ENCODE results near the gene ZNF362.

Gene ZNF362

GRCh38 chr1:33268927-33269610 lies 12.8 kb downstream of the ZNF362 start:
- no peak for DNase-seq (ENCODE audit: low read depth in 2 of 2)

GRCh38 chr1:33269621-33270020 lies 13.3 kb downstream of the ZNF362 start:
- DNase-seq (ENCODE audit: low read depth in 2 of 2) = no peak

- DNase-seq (ENCODE audit: low read depth in 2 of 2) = no peak
Measured at GRCh38 chr1:33270379-33270778, 14.1 kb downstream of the ZNF362 start.

DNA sequence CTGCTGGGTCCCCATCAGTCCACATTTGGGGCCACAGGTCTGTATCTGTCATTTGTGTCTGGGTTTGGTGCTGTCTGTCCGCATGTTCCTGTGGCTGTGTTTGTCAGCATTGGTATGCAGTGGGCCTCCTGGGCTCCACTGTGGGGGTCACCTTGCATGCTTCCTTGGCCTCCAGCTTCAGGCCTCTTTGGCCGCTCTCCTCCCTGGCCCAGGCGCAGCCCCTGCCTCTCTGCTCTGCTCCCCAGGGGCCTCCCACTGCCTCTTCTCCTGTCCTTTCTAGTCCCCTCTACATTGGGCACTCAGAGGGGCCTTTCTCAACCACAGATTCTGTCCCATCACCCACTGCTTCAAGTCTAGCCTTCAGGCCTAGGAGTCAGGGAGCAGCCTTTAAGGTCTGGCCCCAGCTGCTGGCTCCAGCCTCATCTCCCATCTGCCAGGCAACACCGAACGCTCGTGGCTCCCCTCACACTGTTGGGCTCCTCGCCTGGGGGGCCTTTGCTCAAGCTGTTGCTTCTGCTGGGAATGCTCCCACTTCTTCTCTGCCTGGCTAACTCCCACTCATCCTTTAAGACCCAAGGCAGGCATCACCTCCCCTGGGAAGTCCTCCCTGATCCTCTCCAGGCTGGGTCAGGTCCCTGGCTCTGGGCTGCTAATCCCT lies 14.6 kb downstream of the ZNF362 start:
- no peak for DNase-seq (ENCODE audit: low read depth in 2 of 2)

- DNase-seq (ENCODE audit: low read depth in 2 of 2) = no peak
Measured at GRCh38 chr1:33271666-33272505, 15.6 kb downstream of the ZNF362 start.

- no peak for DNase-seq (ENCODE audit: low read depth in 2 of 2)
Measured at GRCh38 chr1:33272509-33272908, 16.2 kb downstream of the ZNF362 start.

- no peak for DNase-seq (ENCODE audit: low read depth in 2 of 2)
Measured at GRCh38 chr1:33272930-33273329, 16.6 kb downstream of the ZNF362 start.

DNA sequence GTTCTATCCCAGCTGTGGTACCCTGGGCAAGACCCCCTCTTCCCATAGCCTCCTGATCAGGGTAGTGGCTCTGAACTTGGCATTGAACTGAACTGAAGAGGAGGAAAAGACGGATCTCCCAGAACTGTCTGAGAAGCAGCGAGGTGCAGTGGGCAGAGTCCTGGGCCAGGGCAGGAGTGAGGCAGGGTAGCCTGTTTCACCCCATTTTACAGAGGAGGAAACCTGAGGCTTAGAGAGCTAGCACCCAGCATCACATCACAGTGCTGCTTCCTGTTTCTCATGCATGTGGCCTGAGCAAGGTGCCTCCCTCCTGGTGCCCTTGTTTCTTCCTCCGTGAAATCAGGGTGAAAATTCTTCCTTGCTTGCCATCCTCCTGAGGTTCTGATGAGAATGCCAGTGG lies 17.1 kb downstream of the ZNF362 start:
- DNase-seq (ENCODE audit: low read depth in 2 of 2) = no peak

DNA sequence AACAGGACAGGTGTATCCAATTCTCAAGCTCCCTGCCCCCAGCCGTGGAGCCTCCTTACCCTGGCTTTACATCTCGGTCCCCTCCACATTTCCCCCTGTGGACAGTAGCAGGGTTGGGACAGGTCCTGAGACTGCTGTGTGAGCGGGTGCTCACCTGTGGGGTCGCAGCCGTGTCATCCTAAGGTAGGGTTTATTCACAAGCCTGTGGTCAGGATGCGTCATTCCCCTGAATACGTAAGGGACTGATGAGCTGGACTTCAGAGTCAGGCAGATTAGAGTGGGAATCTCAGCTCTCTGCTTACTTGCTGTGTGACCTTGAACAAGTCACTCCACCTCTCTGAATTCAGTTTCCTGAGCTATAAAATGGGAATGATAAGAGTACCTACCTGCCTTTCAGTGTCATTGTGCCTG lies 17.7 kb downstream of the ZNF362 start:
- DNase-seq (ENCODE audit: low read depth in 2 of 2) = no peak

DNA sequence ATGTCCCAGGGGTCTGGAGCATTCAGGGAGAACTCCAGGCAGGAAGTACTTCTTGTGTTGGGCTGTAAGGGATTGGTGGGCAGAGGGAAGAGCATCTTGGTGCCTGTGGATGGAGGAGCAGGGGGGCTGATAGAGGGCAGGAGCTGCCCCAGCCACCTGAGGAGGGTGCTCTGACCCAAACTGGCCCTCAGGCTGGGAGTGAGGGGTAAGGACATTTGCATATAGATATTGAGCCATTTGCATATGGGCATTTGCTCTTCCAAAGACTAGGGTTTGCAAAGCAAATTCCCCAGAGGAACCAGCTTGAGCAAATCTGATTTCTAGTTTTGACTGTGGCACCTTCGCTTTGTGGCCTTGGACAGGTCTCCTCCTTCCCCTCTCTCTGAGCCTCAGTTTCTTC lies 18.2 kb downstream of the ZNF362 start:
- DNase-seq (ENCODE audit: low read depth in 2 of 2) = no peak

GRCh38 chr1:33275195-33275594 lies 18.9 kb downstream of the ZNF362 start:
- no peak for DNase-seq (ENCODE audit: low read depth in 2 of 2)

- no peak for DNase-seq (ENCODE audit: low read depth in 2 of 2)
Measured at GRCh38 chr1:33275706-33276572, 19.6 kb downstream of the ZNF362 start.

- no peak for DNase-seq (ENCODE audit: low read depth in 2 of 2)
Measured at GRCh38 chr1:33276573-33277298, 20.4 kb downstream of the ZNF362 start.

- no peak for DNase-seq (ENCODE audit: low read depth in 2 of 2)
Measured at GRCh38 chr1:33277488-33278084, 21.3 kb downstream of the ZNF362 start.

- DNase-seq (ENCODE audit: low read depth in 2 of 2) = no peak
Measured at GRCh38 chr1:33280091-33280661, 23.9 kb downstream of the ZNF362 start.

DNA sequence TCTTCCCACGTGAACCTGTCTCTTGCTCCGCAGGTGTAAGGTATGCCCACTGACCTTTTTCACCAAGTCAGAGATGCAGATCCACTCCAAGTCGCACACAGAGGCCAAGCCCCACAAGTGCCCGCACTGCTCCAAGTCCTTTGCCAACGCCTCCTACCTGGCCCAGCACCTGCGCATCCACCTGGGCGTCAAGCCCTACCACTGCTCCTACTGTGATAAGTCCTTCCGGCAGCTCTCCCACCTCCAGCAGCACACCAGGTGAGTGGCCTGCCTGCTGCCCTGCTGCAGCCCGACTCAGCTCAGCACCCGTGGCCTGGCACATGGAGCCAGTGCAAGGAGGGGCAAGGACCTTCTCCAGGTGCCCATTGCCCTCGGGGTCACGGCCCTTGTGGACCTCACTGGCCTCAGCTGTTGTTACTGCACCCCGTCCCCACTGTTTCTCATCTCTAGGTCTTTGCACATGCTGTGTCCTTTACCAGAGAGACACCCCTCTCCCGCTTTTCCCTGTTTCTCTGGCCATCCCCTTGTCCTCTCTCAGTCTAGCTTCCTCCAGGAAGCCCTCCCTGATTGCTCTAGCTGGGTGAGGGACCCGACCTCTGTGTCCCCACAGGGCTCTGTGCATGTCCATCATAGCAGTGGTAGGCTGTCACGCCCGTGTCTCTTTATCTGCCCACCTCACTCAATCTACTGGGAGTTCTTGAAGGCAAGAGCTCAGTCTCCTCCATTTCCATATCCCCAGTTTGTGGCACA lies 25.4 kb downstream of the ZNF362 start:
- DNase-seq (ENCODE audit: low read depth in 2 of 2) = no peak

- DNase-seq (ENCODE audit: low read depth in 2 of 2) = no peak
Measured at GRCh38 chr1:33282791-33283190, 26.5 kb downstream of the ZNF362 start.

- DNase-seq (ENCODE audit: low read depth in 2 of 2) = no peak
Measured at GRCh38 chr1:33284049-33284448, 27.8 kb downstream of the ZNF362 start.

DNA sequence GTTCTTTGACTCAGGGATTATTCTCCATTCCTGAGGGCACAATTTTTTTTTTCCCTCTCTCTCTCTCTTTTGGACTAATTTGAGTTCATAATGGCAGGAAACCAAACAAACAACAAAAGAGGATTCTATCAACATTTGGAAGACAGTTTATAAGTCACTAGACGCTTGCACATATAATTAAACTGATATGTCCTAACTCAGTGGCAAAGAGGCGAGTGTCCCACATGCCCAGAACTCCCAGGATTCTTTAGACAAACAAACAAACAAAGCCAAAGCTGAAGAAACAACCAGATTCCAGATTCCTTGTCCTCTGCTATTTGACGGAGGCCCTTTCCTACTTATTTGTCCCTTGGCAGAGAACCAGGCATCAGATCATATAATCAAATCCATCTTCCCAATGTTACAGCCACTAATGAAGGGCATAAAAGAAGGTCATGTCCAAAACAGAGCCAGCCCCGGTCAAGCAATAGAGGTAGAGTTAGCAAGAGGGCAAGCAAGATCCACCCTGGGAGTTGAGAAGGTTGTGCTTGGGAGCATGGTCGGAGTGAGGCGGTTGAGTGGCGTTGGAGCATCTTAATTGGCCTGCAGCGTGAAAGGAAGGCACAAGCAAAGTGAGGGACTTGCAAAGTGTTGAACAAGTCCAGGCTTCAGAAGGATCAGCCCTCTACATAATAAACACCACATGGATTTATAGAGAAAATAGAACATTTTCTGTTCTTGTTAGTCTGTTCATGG lies 30.3 kb downstream of the ZNF362 start:
- no peak for DNase-seq (ENCODE audit: low read depth in 2 of 2)

Measured in stimulated activated CD4-positive, alpha-beta T cell treated with anti-CD3 and anti-CD28 coated beads, Interleukin-1b, Interleukin-23, amount 100 ng/mL, for 4 hours (primary cell).